Muscle of leg (tissue), 11 donors: ENCODE data around the gene OSBPL3. TPM values are rescaled to one million over a fixed set of nuclear protein-coding genes. Genes with fewer than 3 reads are reported as not detected.

Experiments used
- DNase-seq: peaks from one replicate; pipeline ENCODE4 v3.0.0; 2013
- H3K27ac ChIP-seq: one replicate; pipeline ENCODE4 v1.5.1; 2013; ENCODE audit warnings: mild to moderate bottlenecking, low read length, control low read depth
- H3K27me3 ChIP-seq: one replicate; pipeline ENCODE4 v1.6.1; 2013; ENCODE audit warnings: low read length; ENCODE audit not compliant: control insufficient read depth, insufficient read depth
- H3K36me3 ChIP-seq: one replicate; pipeline ENCODE4 v1.6.1; 2013; ENCODE audit warnings: low read length; ENCODE audit not compliant: control insufficient read depth, insufficient read depth
- H3K4me1 ChIP-seq: one replicate; pipeline ENCODE4 v1.6.1; 2013; ENCODE audit warnings: low read length; ENCODE audit not compliant: control insufficient read depth, insufficient read depth
- H3K4me3 ChIP-seq: one replicate; pipeline ENCODE4 v1.5.1; 2013; ENCODE audit warnings: low read length, control low read depth
- H3K9me3 ChIP-seq: replicated peaks from 2 replicates; pipeline ENCODE4 v1.6.1; 2013; ENCODE audit warnings: low read depth, low read length; ENCODE audit not compliant: control insufficient read depth
- WGBS: methylation state at CpG from one replicate; pipeline ENCODE4 v1.1.5; 2013; ENCODE audit warnings: missing lambda C conversion rate; ENCODE audit not compliant: insufficient coverage; 5-methylcytosine and 5-hydroxymethylcytosine counted together
- polyA plus RNA-seq, 8 donors: library from polyadenylated mRNA; unstranded; fragments of 120-200 nt; gene quantifications; one replicate each; pipeline versions ENCODE4 v1.2.1 to v1.2.3, GENCODE V29; 2013; ENCODE audit warnings: inconsistent platforms in 1 of 8, low replicate concordance in 1 of 8; ENCODE audit not compliant: insufficient read length in 8 of 8, insufficient read depth in 1 of 8
- total RNA-seq: library from RNA; stranded (reverse); fragments of 120-200 nt; gene quantifications from one replicate; pipeline ENCODE4 v1.2.4, GENCODE V29; 2013

Gene OSBPL3
- total and polyA plus RNA-seq, 9 donors, result 2.4 to 5.1 (median 3.7) TPM

- peak; percentile 32 for DNase-seq
- H3K36me3 ChIP-seq, result no peaks in the 10 kb centered on the region
- no peak overlapping the region for H3K27ac ChIP-seq
- no peak overlapping the region for H3K4me3 ChIP-seq
- 73% methylated on average over 5 of the region's 9 CpGs for WGBS
- H3K27me3 ChIP-seq, result no peaks in the 10 kb centered on the region
- no peaks in the 10 kb centered on the region for H3K9me3 ChIP-seq
- H3K4me1 ChIP-seq, result peaks cover 6% of the 10 kb centered on the region
Observed at GRCh38 chr7:24971333-24972165, 8.4 kb downstream of the OSBPL3 start.

GRCh38 chr7:24970676-24971075, 9.3 kb downstream of the OSBPL3 start:
- no peak overlapping the region for H3K27ac ChIP-seq
- H3K27me3 ChIP-seq, result no peaks in the 10 kb centered on the region
- 65% methylated on average over 2 of the region's 4 CpGs for WGBS
- H3K36me3 ChIP-seq, result no peaks in the 10 kb centered on the region
- no peaks in the 10 kb centered on the region for H3K9me3 ChIP-seq
- no peak for DNase-seq
- H3K4me1 ChIP-seq, result peaks cover 6% of the 10 kb centered on the region
- no peak overlapping the region for H3K4me3 ChIP-seq

DNA sequence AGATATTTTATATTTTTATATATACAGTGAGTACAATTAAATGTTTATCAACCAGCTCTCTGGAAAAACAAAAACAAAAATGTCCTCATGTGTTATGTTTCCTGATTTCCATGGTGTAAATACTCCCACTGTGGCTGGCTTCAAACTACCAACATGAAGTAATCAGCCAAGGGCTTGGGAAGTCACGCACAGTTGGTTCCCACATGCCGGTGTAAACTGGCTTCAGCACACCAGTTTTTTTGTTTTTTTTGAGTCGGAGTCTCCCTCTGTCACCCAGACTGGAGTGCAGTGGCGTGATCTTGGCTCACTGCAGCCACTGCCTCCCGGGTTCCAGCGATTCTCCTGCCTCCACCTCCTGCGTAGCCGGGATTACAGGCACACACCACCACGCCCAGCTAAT, 11.8 kb downstream of the OSBPL3 start:
- DNase-seq, result no peak
- Histone ChIP-seq H3K27me3 (no peaks in the 10 kb centered on the region), H3K27ac (no peak overlapping the region), H3K4me3 (no peak overlapping the region), H3K9me3 (no peaks in the 10 kb centered on the region), H3K36me3 (no peaks in the 10 kb centered on the region), H3K4me1 (peaks cover 6% of the 10 kb centered on the region)
- 87% methylated on average over 9 of the region's 9 CpGs for WGBS

GRCh38 chr7:24967696-24968095, 12.3 kb downstream of the OSBPL3 start:
- no peaks in the 10 kb centered on the region for H3K27me3 ChIP-seq
- peaks cover 6% of the 10 kb centered on the region for H3K4me1 ChIP-seq
- H3K36me3 ChIP-seq, result no peaks in the 10 kb centered on the region
- no peaks in the 10 kb centered on the region for H3K9me3 ChIP-seq
- no peak overlapping the region for H3K4me3 ChIP-seq
- H3K27ac ChIP-seq, result no peak overlapping the region
- WGBS, result no CpG with 5 or more reads among the region's 1 CpG
- no peak for DNase-seq

- H3K9me3 ChIP-seq, result no peaks in the 10 kb centered on the region
- no peaks in the 10 kb centered on the region for H3K27me3 ChIP-seq
- H3K36me3 ChIP-seq, result no peaks in the 10 kb centered on the region
- H3K4me3 ChIP-seq, result no peak overlapping the region
- no peak for DNase-seq
- 50% methylated on average over 1 of the region's 1 CpG for WGBS
- H3K27ac ChIP-seq, result no peak overlapping the region
- H3K4me1 ChIP-seq, result peaks cover 6% of the 10 kb centered on the region
Observed at GRCh38 chr7:24966802-24967201, 13.2 kb downstream of the OSBPL3 start.

DNA sequence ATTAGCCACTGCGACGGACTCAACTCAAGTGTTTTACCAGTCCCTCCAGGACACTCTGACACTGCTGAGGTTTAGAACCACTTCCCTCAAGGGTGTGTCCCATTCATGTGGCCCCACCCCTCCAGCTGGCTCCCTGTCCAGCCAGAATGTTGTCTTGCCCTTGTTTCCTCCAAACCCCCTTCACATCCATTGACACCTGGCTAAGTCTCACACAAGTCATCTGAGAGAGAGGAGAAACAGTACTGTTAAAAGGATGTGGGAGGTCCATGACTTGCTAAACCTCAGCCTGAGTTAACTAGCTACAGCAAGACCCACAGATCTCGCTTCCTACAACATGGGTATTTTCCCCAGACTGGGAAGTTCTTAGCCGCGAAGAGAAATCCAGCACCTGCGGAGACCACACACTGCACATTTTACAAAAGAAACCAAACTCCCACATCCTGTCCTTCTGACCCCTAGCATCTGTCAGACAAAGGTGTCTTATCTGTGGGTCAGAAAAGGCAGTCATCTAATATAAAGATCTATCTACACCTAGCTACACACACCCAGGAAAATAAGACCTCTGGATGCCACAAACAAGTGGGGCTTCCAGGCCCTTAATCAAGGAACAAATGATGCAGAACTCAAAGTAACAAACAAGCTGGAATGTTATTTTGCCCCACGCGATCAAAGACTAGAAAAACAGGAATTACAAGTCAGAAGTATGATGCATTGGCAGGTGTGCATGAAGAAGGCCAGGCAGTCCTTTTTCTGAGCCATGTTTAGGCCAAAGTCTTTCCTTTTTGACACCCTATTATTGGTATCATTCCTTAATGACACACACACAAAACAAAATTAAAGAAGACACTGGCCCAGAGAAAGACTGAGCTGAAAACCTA, 13.9 kb downstream of the OSBPL3 start:
- Histone ChIP-seq H3K36me3 (no peaks in the 10 kb centered on the region), H3K27me3 (no peaks in the 10 kb centered on the region), H3K9me3 (no peaks in the 10 kb centered on the region), H3K4me3 (no peak overlapping the region), H3K4me1 (peaks cover 1% of the 10 kb centered on the region), H3K27ac (no peak overlapping the region)
- peak; percentile 11 for DNase-seq
- WGBS, result 69% methylated on average over 7 of the region's 8 CpGs

- H3K4me1 ChIP-seq, result no peaks in the 10 kb centered on the region
- no peak overlapping the region for H3K4me3 ChIP-seq
- no peaks in the 10 kb centered on the region for H3K27me3 ChIP-seq
- no peaks in the 10 kb centered on the region for H3K9me3 ChIP-seq
- H3K36me3 ChIP-seq, result no peaks in the 10 kb centered on the region
- no peak for DNase-seq
- no peak overlapping the region for H3K27ac ChIP-seq
- 43% methylated on average over 1 of the region's 2 CpGs for WGBS
Observed at GRCh38 chr7:24964191-24964590, 15.8 kb downstream of the OSBPL3 start.

- peak; percentile 76 for DNase-seq
- no peaks in the 10 kb centered on the region for H3K4me1 ChIP-seq
- H3K36me3 ChIP-seq, result no peaks in the 10 kb centered on the region
- H3K27me3 ChIP-seq, result no peaks in the 10 kb centered on the region
- no CpG with 5 or more reads among the region's 2 CpGs for WGBS
- no peaks in the 10 kb centered on the region for H3K9me3 ChIP-seq
- H3K27ac ChIP-seq, result no peak overlapping the region
- no peak overlapping the region for H3K4me3 ChIP-seq
Observed at GRCh38 chr7:24963218-24963617, 16.8 kb downstream of the OSBPL3 start.

GRCh38 chr7:24962418-24962962, 17.5 kb downstream of the OSBPL3 start:
- Histone ChIP-seq H3K4me3 (no peak overlapping the region), H3K27me3 (no peaks in the 10 kb centered on the region), H3K27ac (no peak overlapping the region), H3K4me1 (no peaks in the 10 kb centered on the region), H3K9me3 (no peaks in the 10 kb centered on the region), H3K36me3 (no peaks in the 10 kb centered on the region)
- no CpG with 5 or more reads among the region's 4 CpGs for WGBS
- DNase-seq, result no peak
